Mononuclear cell (primary cell): Measurements from ENCODE around the gene RCAN2. TPM values are rescaled to one million over a fixed set of nuclear protein-coding genes. Genes with fewer than 3 reads are reported as not detected.

ENCODE experiments used
- H3K27me3 ChIP-seq: 2 replicates; pipeline ENCODE4 v1.6.0; 2011; ENCODE audit warnings: low read length, control low read depth; ENCODE audit not compliant: insufficient read depth
- H3K4me1 ChIP-seq: 2 replicates; pipeline ENCODE4 v1.5.1; 2011; ENCODE audit warnings: mild to moderate bottlenecking, low read length, control low read depth; ENCODE audit not compliant: insufficient read depth
- H3K4me3 ChIP-seq: 2 replicates; pipeline ENCODE4 v1.5.1; 2011; ENCODE audit warnings: mild to moderate bottlenecking, low read length, moderate library complexity
- H3K9me3 ChIP-seq: 2 replicates; pipeline ENCODE4 v1.5.1; 2011; ENCODE audit warnings: low read depth, mild to moderate bottlenecking, control low read depth, low read length
- total RNA-seq: library from RNA; depleted of rRNA; stranded (reverse); fragments of >200 nt; gene quantifications from one replicate; pipeline ENCODE4 v1.2.3, GENCODE V29; 2012

RCAN2 gene
- total RNA-seq, 1 donor: not detected

- no peak overlapping the region for H3K4me3 ChIP-seq
These were observed 219.5 kb downstream of the RCAN2 start for GRCh38 chr6:46271728-46272127.

GRCh38 chr6:46271107-46271506 lies 220.1 kb downstream of the RCAN2 start:
- Histone ChIP-seq H3K9me3 (no peaks in the 10 kb centered on the region), H3K4me1 (no peaks in the 10 kb centered on the region), H3K27me3 (no peaks in the 10 kb centered on the region), H3K4me3 (no peak overlapping the region)

More at GRCh38 chr6:46271728-46272127, 219.5 kb downstream of the RCAN2 start:
- no peaks in the 10 kb centered on the region for H3K9me3 ChIP-seq
- H3K4me1 ChIP-seq: no peaks in the 10 kb centered on the region
- H3K27me3 ChIP-seq: no peaks in the 10 kb centered on the region

- no peaks in the 10 kb centered on the region for H3K9me3 ChIP-seq
- H3K27me3 ChIP-seq: no peaks in the 10 kb centered on the region
- no peak overlapping the region for H3K4me3 ChIP-seq
- H3K4me1 ChIP-seq: no peaks in the 10 kb centered on the region
These were observed 220.9 kb downstream of the RCAN2 start for GRCh38 chr6:46270336-46270735.

DNA sequence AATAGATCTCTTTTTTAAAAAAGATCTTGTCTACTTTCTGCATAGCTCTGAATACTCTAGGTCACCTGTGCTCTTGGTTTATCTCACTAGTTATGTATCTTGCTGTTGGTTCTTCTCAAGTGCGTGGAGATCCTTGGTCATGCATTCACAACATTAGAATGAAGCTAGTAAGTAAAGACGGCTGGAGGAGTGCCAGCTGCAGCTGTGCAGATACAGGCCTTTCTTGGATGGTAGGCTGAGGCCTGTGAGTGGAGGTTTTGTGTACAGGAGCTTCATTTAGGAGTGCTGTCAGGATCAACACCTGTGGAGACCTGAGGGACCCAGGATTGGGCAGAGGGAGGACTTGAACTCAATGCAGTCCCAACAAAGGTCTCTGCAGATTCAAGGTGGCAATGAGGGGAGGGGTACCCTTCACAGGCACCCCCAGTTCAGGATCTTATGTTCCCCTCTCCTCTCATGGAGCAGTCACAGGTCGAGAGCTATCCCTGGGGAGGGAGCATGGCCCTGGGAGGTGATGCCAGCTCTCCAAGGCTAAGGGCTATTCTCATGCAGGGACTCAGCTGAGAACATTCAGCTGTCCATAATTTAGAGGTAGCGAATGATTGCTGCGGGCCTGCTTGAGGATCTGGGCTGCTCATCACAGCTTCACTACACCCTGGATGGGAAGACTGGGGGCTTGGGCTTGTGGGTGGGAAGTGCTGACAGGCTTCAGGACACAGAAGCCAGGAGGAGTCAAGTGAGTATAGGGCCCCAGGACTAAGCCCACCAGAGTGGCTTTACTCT lies 221.6 kb downstream of the RCAN2 start:
- Histone ChIP-seq H3K27me3 (no peaks in the 10 kb centered on the region), H3K4me3 (no peak overlapping the region), H3K9me3 (no peaks in the 10 kb centered on the region), H3K4me1 (no peaks in the 10 kb centered on the region)

DNA sequence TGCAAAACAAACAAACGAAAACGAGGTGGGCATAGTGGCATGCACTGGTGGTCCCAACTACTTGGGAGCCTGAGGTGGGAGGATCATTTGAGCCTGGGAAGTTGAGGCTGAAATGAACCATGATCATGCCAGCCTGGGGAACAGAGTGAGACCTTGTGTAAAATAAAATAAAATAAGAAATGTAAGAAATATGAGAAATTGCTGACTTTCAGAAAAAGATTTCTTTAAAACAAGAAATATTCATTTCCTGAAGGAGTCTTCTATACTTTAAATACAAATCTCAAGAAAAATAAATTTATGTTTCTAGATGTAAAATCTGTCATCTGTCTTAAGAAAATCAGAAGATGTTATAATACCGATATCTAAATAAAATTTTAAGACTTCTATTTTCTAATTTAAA lies 223.7 kb downstream of the RCAN2 start:
- Histone ChIP-seq H3K4me3 (no peak overlapping the region), H3K27me3 (no peaks in the 10 kb centered on the region), H3K9me3 (no peaks in the 10 kb centered on the region), H3K4me1 (no peaks in the 10 kb centered on the region)

- Histone ChIP-seq H3K4me1 (no peaks in the 10 kb centered on the region), H3K27me3 (no peaks in the 10 kb centered on the region), H3K4me3 (no peak overlapping the region), H3K9me3 (no peaks in the 10 kb centered on the region)
These were observed 225.9 kb downstream of the RCAN2 start for GRCh38 chr6:46265373-46265772.

GRCh38 chr6:46263707-46264086 lies 227.6 kb downstream of the RCAN2 start:
- H3K4me3 ChIP-seq: no peak overlapping the region
- H3K4me1 ChIP-seq: no peaks in the 10 kb centered on the region
- H3K9me3 ChIP-seq: no peaks in the 10 kb centered on the region
- no peaks in the 10 kb centered on the region for H3K27me3 ChIP-seq

GRCh38 chr6:46262928-46263706 lies 228.1 kb downstream of the RCAN2 start:
- no peaks in the 10 kb centered on the region for H3K27me3 ChIP-seq
- H3K4me3 ChIP-seq: no peak overlapping the region
- no peaks in the 10 kb centered on the region for H3K9me3 ChIP-seq
- H3K4me1 ChIP-seq: no peaks in the 10 kb centered on the region

GRCh38 chr6:46258249-46258648 lies 233.0 kb downstream of the RCAN2 start:
- Histone ChIP-seq H3K4me1 (no peaks in the 10 kb centered on the region), H3K27me3 (no peaks in the 10 kb centered on the region), H3K4me3 (no peak overlapping the region), H3K9me3 (no peaks in the 10 kb centered on the region)

- H3K9me3 ChIP-seq: no peaks in the 10 kb centered on the region
- no peak overlapping the region for H3K4me3 ChIP-seq
These were observed 235.7 kb downstream of the RCAN2 start for GRCh38 chr6:46255528-46255927.

GRCh38 chr6:46254946-46255345 lies 236.3 kb downstream of the RCAN2 start:
- Histone ChIP-seq H3K4me3 (no peak overlapping the region), H3K9me3 (no peaks in the 10 kb centered on the region), H3K27me3 (no peaks in the 10 kb centered on the region), H3K4me1 (no peaks in the 10 kb centered on the region)

More at GRCh38 chr6:46255528-46255927, 235.7 kb downstream of the RCAN2 start:
- Histone ChIP-seq H3K27me3 (no peaks in the 10 kb centered on the region), H3K4me1 (no peaks in the 10 kb centered on the region)

DNA sequence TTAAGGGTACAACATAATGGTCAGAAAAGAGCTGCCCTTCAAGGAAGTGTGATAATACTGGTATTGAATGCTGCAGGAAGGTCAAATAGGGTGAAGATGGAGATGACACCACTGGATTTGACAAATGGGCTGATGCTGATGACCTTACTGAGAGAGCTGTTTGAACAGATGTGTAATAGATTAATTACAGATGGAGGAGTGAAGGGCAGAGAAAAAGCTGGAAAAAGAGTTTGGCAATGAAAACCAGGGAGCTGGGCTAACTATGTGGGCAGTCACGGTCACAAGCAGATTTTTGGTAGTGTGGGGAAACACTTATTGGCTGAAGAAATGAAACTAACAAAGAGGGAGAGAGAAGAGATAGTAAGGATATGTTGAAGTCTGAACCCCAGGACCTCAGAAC lies 236.9 kb downstream of the RCAN2 start:
- no peaks in the 10 kb centered on the region for H3K27me3 ChIP-seq
- no peak overlapping the region for H3K4me3 ChIP-seq
- H3K4me1 ChIP-seq: no peaks in the 10 kb centered on the region
- H3K9me3 ChIP-seq: no peaks in the 10 kb centered on the region

GRCh38 chr6:46251583-46252339 lies 239.5 kb downstream of the RCAN2 start:
- Histone ChIP-seq H3K4me3 (no peak overlapping the region), H3K27me3 (no peaks in the 10 kb centered on the region), H3K4me1 (no peaks in the 10 kb centered on the region), H3K9me3 (no peaks in the 10 kb centered on the region)

DNA sequence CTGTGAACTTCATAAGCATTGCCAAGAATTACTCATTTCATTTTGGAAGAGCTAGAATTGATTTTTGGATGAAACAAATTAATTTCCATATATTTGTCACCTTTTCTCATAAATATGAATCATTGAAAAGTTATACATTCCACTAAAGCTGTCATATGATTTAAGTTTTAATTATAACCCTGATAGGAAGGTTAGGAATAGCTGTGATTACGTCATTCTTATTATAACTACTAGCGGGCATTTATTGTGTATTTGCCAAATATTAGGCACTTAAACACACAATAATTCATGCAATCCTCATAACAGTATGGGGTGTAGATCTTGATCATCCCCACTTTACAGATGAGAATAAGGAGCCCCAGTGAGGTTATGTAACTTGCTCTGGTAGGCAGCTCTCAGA lies 243.1 kb downstream of the RCAN2 start:
- H3K9me3 ChIP-seq: no peaks in the 10 kb centered on the region
- no peak overlapping the region for H3K4me3 ChIP-seq
- peaks cover 4% of the 10 kb centered on the region for H3K4me1 ChIP-seq
- no peaks in the 10 kb centered on the region for H3K27me3 ChIP-seq

- H3K4me1 ChIP-seq: peaks cover 4% of the 10 kb centered on the region
- H3K9me3 ChIP-seq: no peaks in the 10 kb centered on the region
- no peak overlapping the region for H3K4me3 ChIP-seq
- H3K27me3 ChIP-seq: no peaks in the 10 kb centered on the region
These were observed 244.5 kb downstream of the RCAN2 start for GRCh38 chr6:46246727-46247126.
